Skeletal muscle tissue (tissue), 4 donors: ENCODE results near the gene BCL2L1. TPM values are rescaled to one million over a fixed set of nuclear protein-coding genes. Genes with fewer than 3 reads are reported as not detected.

Source experiments
- H3K27ac ChIP-seq: one replicate; pipeline ENCODE4 v1.7.0; 2013; ENCODE audit warnings: mild to moderate bottlenecking, low read depth, low read length, inconsistent platforms
- H3K27me3 ChIP-seq, 3 donors: one replicate each; pipeline ENCODE4 v1.7.0; 2013; ENCODE audit warnings: low read length in 3 of 3; ENCODE audit not compliant: control insufficient read depth in 3 of 3, insufficient read depth in 3 of 3
- H3K36me3 ChIP-seq, 3 donors: one replicate each; pipeline ENCODE4 v1.7.0; 2013; ENCODE audit warnings: low read length in 3 of 3; ENCODE audit not compliant: control insufficient read depth in 3 of 3, insufficient read depth in 3 of 3
- H3K4me1 ChIP-seq, 3 donors: one replicate each; pipeline ENCODE4 v1.7.0; 2013; ENCODE audit warnings: low read length in 3 of 3, mild to moderate bottlenecking in 3 of 3; ENCODE audit not compliant: control insufficient read depth in 3 of 3, insufficient read depth in 3 of 3
- H3K4me3 ChIP-seq, 3 donors: one replicate each; pipeline ENCODE4 v1.7.0; 2013; ENCODE audit warnings: low read length in 3 of 3
- H3K9ac ChIP-seq, 3 donors: one replicate each; pipeline ENCODE4 v1.7.0; 2013; ENCODE audit warnings: low read length in 3 of 3, mild to moderate bottlenecking in 3 of 3, moderate library complexity in 2 of 3, low read depth in 1 of 3
- H3K9me3 ChIP-seq, 3 donors: one replicate each; pipeline ENCODE4 v1.7.0; 2013; ENCODE audit warnings: low read length in 3 of 3; ENCODE audit not compliant: control insufficient read depth in 3 of 3
- total RNA-seq: library from RNA; depleted of rRNA; stranded (reverse); fragments of >200 nt; gene quantifications from one replicate; pipeline ENCODE4 v1.2.3, GENCODE V29; 2014
- donor health status: Osteomylitis.

Gene BCL2L1
- total RNA-seq, 1 donor from 2014 or later, result 44.9 TPM

GRCh38 chr20:31682352-31682751, 40.3 kb downstream of the BCL2L1 start:
- no peaks in the 10 kb centered on the region for H3K9me3 ChIP-seq
- H3K9ac ChIP-seq, result no peak overlapping the region
- peaks cover 28 to 50% (median 44%) of the 10 kb centered on the region in 3 donors for H3K4me1 ChIP-seq
- peaks cover 2 to 12% (median 4%) of the 10 kb centered on the region in 3 donors for H3K36me3 ChIP-seq
- H3K27me3 ChIP-seq, result no peaks in the 10 kb centered on the region
- no peak overlapping the region for H3K4me3 ChIP-seq
- H3K27ac ChIP-seq, result no peak overlapping the region

GRCh38 chr20:31681769-31682168, 40.9 kb downstream of the BCL2L1 start:
- no peak overlapping the region for H3K27ac ChIP-seq
- H3K4me1 ChIP-seq, result peaks cover 28 to 51% (median 47%) of the 10 kb centered on the region in 3 donors
- peaks cover 2 to 12% (median 4%) of the 10 kb centered on the region in 3 donors for H3K36me3 ChIP-seq
- H3K27me3 ChIP-seq, result no peaks in the 10 kb centered on the region
- H3K9me3 ChIP-seq, result no peaks in the 10 kb centered on the region
- H3K4me3 ChIP-seq, result no peak overlapping the region
- no peak overlapping the region for H3K9ac ChIP-seq

GRCh38 chr20:31681128-31681727, 41.4 kb downstream of the BCL2L1 start:
- no peak overlapping the region for H3K4me3 ChIP-seq
- no peak overlapping the region for H3K9ac ChIP-seq
- H3K27me3 ChIP-seq, result no peaks in the 10 kb centered on the region
- no peaks in the 10 kb centered on the region for H3K9me3 ChIP-seq
- H3K4me1 ChIP-seq, result peaks cover 34 to 56% (median 53%) of the 10 kb centered on the region in 3 donors
- H3K27ac ChIP-seq, result peak overlapping the region; percentile 14
- H3K36me3 ChIP-seq, result peaks cover 2 to 12% (median 4%) of the 10 kb centered on the region in 3 donors

GRCh38 chr20:31680286-31681127, 42.2 kb downstream of the BCL2L1 start:
- Histone ChIP-seq H3K9me3 (no peaks in the 10 kb centered on the region), H3K4me1 (peaks cover 35 to 64% (median 60%) of the 10 kb centered on the region in 3 donors), H3K4me3 (no peak overlapping the region), H3K36me3 (peaks cover 2 to 12% (median 4%) of the 10 kb centered on the region in 3 donors), H3K9ac (no peak overlapping the region), H3K27ac (peak overlapping the region; percentile 14), H3K27me3 (no peaks in the 10 kb centered on the region)

- no peak overlapping the region for H3K27ac ChIP-seq
- H3K27me3 ChIP-seq, result no peaks in the 10 kb centered on the region
- no peaks in the 10 kb centered on the region for H3K9me3 ChIP-seq
- H3K4me3 ChIP-seq, result no peak overlapping the region
- peaks cover 2 to 12% (median 4%) of the 10 kb centered on the region in 3 donors for H3K36me3 ChIP-seq
- H3K4me1 ChIP-seq, result peaks cover 41 to 70% (median 67%) of the 10 kb centered on the region in 3 donors
- H3K9ac ChIP-seq, result no peak overlapping the region
These were observed 43.0 kb downstream of the BCL2L1 start for GRCh38 chr20:31679357-31680285.

DNA sequence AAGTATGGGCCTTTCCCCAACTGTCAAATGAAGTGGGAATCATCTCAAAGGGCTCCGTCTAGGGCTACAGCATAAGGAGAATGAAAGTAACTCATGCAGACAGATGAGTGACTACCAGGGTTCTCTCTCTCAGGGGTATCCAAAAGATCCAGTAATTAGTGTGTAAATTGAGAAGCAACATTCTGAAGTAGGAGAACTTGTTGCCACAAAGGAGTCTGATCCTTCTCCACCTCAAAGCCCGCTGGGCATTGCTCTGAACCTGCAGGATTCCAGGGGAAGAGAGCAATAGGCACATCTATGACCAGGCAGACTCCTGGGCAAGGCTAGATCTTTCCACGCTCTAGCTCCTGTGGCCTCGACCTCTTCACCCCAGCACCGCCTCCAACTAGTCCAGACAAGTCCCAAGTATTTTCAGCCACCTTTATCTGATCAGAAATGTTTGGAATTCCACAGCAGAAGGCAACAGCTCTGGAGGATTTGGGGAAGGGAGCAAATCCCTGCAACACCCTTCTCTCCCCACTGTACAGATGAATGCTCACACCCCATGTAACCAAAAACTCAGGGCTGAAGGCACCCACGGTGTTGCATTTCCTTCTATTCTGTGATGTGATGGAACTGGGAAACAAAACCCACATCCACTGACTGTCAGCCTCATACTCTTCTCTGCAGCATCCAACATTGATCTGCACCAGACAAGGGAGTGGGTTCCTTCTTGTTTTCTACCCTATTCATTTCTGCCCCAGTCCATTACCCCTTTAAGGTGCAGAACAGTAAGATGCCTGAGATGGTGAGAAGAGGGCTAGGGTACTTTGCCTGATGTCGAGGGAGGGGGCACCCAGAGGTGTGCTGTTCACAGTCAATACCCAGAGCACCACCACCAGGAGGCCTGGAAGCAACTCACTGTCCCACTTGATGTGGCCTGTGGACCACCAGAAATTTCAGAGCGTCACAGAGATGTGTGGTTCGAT, 44.0 kb downstream of the BCL2L1 start:
- Histone ChIP-seq H3K4me1 (peaks cover 42 to 72% (median 65%) of the 10 kb centered on the region in 3 donors), H3K9ac (no peak overlapping the region), H3K4me3 (no peak overlapping the region), H3K36me3 (peaks cover 2 to 12% (median 4%) of the 10 kb centered on the region in 3 donors), H3K27me3 (no peaks in the 10 kb centered on the region), H3K9me3 (no peaks in the 10 kb centered on the region), H3K27ac (no peak overlapping the region)

- H3K36me3 ChIP-seq, result peaks cover 2 to 12% (median 4%) of the 10 kb centered on the region in 3 donors
- no peaks in the 10 kb centered on the region for H3K27me3 ChIP-seq
- H3K9ac ChIP-seq, result no peak overlapping the region
- no peak overlapping the region for H3K27ac ChIP-seq
- no peaks in the 10 kb centered on the region for H3K9me3 ChIP-seq
- H3K4me1 ChIP-seq, result peaks cover 42 to 74% (median 67%) of the 10 kb centered on the region in 3 donors
- no peak overlapping the region for H3K4me3 ChIP-seq
These were observed 45.0 kb downstream of the BCL2L1 start for GRCh38 chr20:31677553-31678260.

- H3K9me3 ChIP-seq, result no peaks in the 10 kb centered on the region
- H3K4me1 ChIP-seq, result peaks cover 45 to 78% (median 69%) of the 10 kb centered on the region in 3 donors
- H3K36me3 ChIP-seq, result peaks cover 2 to 12% (median 4%) of the 10 kb centered on the region in 3 donors
- H3K4me3 ChIP-seq, result no peak overlapping the region
- H3K9ac ChIP-seq, result no peak overlapping the region
- peak overlapping the region; percentile 61 for H3K27ac ChIP-seq
- H3K27me3 ChIP-seq, result no peaks in the 10 kb centered on the region
These were observed 46.1 kb downstream of the BCL2L1 start for GRCh38 chr20:31676609-31676989.
